HCT116 (cell line): ENCODE data around the gene DLG2. TPM values are rescaled to one million over a fixed set of nuclear protein-coding genes. Genes with fewer than 3 reads are reported as not detected.

Source experiments
- ATAC-seq: fragments of 200-7000 bp; cut with Tn5 transposase; 2 replicates; pipeline ENCODE4 v1.9.1; 2020; ENCODE audit warnings: mild to moderate bottlenecking, moderate library complexity
- BruUV-seq: library from RNA; stranded (reverse); fragments of 400-500 nt; replicated peaks from 2 replicates; lab custom pipeline; 2021; lab: Mats Ljungman, UMichigan
- CTCF ChIA-PET: fragments of 300-600 bp; sonication (Branson Sonifier 250); formaldehyde crosslinking; loops from one replicate; lab custom pipeline; 2021; ENCODE audit warnings: antibody characterized with exemption; lab: Charles Lee
- POLR2A ChIA-PET: fragments of 300-600, 350-600 bp; sonication (Branson Sonifier 250); formaldehyde crosslinking; loops from one replicate; lab custom pipeline; 2021; ENCODE audit warnings: antibody characterized with exemption; lab: Charles Lee
- RAD21 ChIA-PET, 2 experiments: fragments of 300-600 bp; sonication (Branson Sonifier 250); formaldehyde crosslinking; loops; one replicate each; lab custom pipeline; 2023; ENCODE audit warnings: low total read pairs in 2 of 2; ENCODE audit not compliant: uncharacterized antibody in 2 of 2, unreplicated experiment in 2 of 2, low non-redundant PET in 1 of 2; lab: Charles Lee
- DNase-seq: peaks from one replicate; pipeline ENCODE4 v3.0.0-alpha.2; 2010; ENCODE audit warnings: low read depth, low spot score
- H2AFZ ChIP-seq: fragments of 200-600 bp; shearing (Covaris generic), sonication (generic); 2 replicates; pipeline ENCODE4 v1.6.1; 2017; ENCODE audit warnings: low read depth, mixed run types, mixed read lengths, antibody characterized with exemption, low read length; ENCODE audit not compliant: poor library complexity, severe bottlenecking
- H3K27ac ChIP-seq: 2 replicates; pipeline ENCODE4 v1.5.1; 2012; ENCODE audit warnings: low read depth, low read length
- H3K27me3 ChIP-seq: fragments of 200-600 bp; sonication (generic); 2 replicates; pipeline ENCODE4 v1.6.1; 2016; ENCODE audit warnings: mixed run types, low read length, mixed read lengths; ENCODE audit not compliant: insufficient read depth
- H3K36me3 ChIP-seq, 2 experiments: fragments of 200-500 bp in 1 of 2; fragments of 200-600 bp in 1 of 2; sonication (Bioruptor generic) in 1 of 2; sonication (generic) in 1 of 2; 2 replicates each; pipeline versions ENCODE4 v1.5.1 to v1.6.1; 2014 to 2016; ENCODE audit warnings: low read length in 2 of 2, inconsistent platforms in 1 of 2, mixed read lengths in 1 of 2, mixed run types in 1 of 2; ENCODE audit not compliant: insufficient read depth in 2 of 2, control insufficient read depth in 1 of 2
- H3K4me1 ChIP-seq, 2 experiments: fragments of 200-600 bp in 1 of 2; sonication (generic) in 1 of 2; 2 replicates each; pipeline versions ENCODE4 v1.5.1 to v1.6.1; 2012 to 2017; ENCODE audit warnings: low read length in 2 of 2, inconsistent platforms in 1 of 2, mild to moderate bottlenecking in 1 of 2, mixed read lengths in 1 of 2, mixed run types in 1 of 2, moderate library complexity in 1 of 2; ENCODE audit not compliant: insufficient read depth in 2 of 2, control insufficient read depth in 1 of 2
- H3K4me2 ChIP-seq: fragments of 200-600 bp; sonication (generic); 2 replicates; pipeline ENCODE4 v1.6.1; 2017; ENCODE audit warnings: mixed run types, low read length, mixed read lengths
- H3K4me3 ChIP-seq, 2 experiments: fragments of 200-600 bp in 1 of 2; sonication (generic) in 1 of 2; replicated peaks in 1 of 2; 2 replicates each; pipeline ENCODE4 v1.5.1; 2011 to 2016; ENCODE audit warnings: low read length in 2 of 2, control low read depth in 1 of 2, low read depth in 1 of 2, mild to moderate bottlenecking in 1 of 2, mixed read lengths in 1 of 2, mixed run types in 1 of 2
- H3K79me2 ChIP-seq: fragments of 200-600 bp; sonication (generic); 2 replicates; pipeline ENCODE4 v1.6.1; 2017; ENCODE audit warnings: mild to moderate bottlenecking, mixed run types, low read length, moderate library complexity, mixed read lengths; ENCODE audit not compliant: insufficient read depth
- H3K9ac ChIP-seq: fragments of 200-600 bp; sonication (generic); 2 replicates; pipeline ENCODE4 v1.6.1; 2016; ENCODE audit warnings: low read length, mixed read lengths
- H3K9me2 ChIP-seq: fragments of 200-600 bp; sonication (generic), shearing (Covaris generic); 2 replicates; pipeline ENCODE4 v1.6.1; 2017; ENCODE audit warnings: mixed run types, mild to moderate bottlenecking, moderate library complexity; ENCODE audit not compliant: insufficient read depth
- H3K9me3 ChIP-seq, 2 experiments: fragments of 200-500 bp in 1 of 2; fragments of 200-600 bp in 1 of 2; sonication (Bioruptor generic) in 1 of 2; sonication (generic) in 1 of 2; 2 replicates each; pipeline ENCODE4 v1.6.1; 2014 to 2017; ENCODE audit warnings: low read length in 2 of 2, mixed read lengths in 2 of 2, inconsistent platforms in 1 of 2, low read depth in 1 of 2, mild to moderate bottlenecking in 1 of 2, mixed run types in 1 of 2, moderate library complexity in 1 of 2; ENCODE audit not compliant: control insufficient read depth in 1 of 2, insufficient read depth in 1 of 2
- H4K20me1 ChIP-seq: fragments of 200-600 bp; sonication (generic), shearing (Covaris generic); 2 replicates; pipeline ENCODE4 v1.6.1; 2017; ENCODE audit warnings: mixed run types, mild to moderate bottlenecking, moderate library complexity; ENCODE audit not compliant: insufficient read depth
- CBX3 ChIP-seq: IDR thresholded peaks from 2 replicates; pipeline ENCODE4 v1.6.1; 2012; ENCODE audit warnings: low read depth
- CEBPB ChIP-seq: IDR thresholded peaks from 2 replicates; pipeline ENCODE4 v1.6.1; 2012; ENCODE audit warnings: low read depth
- EGR1 ChIP-seq: IDR thresholded peaks from 2 replicates; pipeline ENCODE4 v1.6.1; 2012; ENCODE audit warnings: low read depth
- ELF1 ChIP-seq: IDR thresholded peaks from 2 replicates; pipeline ENCODE4 v1.6.1; 2012; ENCODE audit warnings: low read depth, borderline replicate concordance
- EZH2 ChIP-seq: fragments of 200-600 bp; sonication (generic); IDR thresholded peaks from 2 replicates; pipeline ENCODE4 v1.6.1; 2017; ENCODE audit warnings: antibody characterized with exemption, mixed run types
- EZH2phosphoT487 ChIP-seq: fragments of 200-600 bp; IDR thresholded peaks from 2 replicates; pipeline ENCODE4 v1.6.1; 2018; ENCODE audit warnings: antibody characterized with exemption, borderline replicate concordance
- FOSL1 ChIP-seq: IDR thresholded peaks from 2 replicates; pipeline ENCODE4 v1.6.1; 2012; ENCODE audit warnings: low read depth
- JUND ChIP-seq: IDR thresholded peaks from 2 replicates; pipeline ENCODE4 v1.6.1; 2012
- POLR2A ChIP-seq: IDR thresholded peaks from 2 replicates; pipeline ENCODE4 v1.7.0; 2011; ENCODE audit warnings: borderline replicate concordance; ENCODE audit not compliant: insufficient read depth, insufficient read length; ENCODE audit errors: extremely low read depth
- POLR2AphosphoS5 ChIP-seq: IDR thresholded peaks from 2 replicates; pipeline ENCODE4 v1.6.1; 2011; ENCODE audit warnings: mild to moderate bottlenecking, low read depth, low read length, moderate library complexity
- RAD21 ChIP-seq: IDR thresholded peaks from 2 replicates; pipeline ENCODE4 v1.6.1; 2012; ENCODE audit warnings: low read depth, mild to moderate bottlenecking
- SIN3A ChIP-seq: IDR thresholded peaks from 2 replicates; pipeline ENCODE4 v1.6.1; 2012; ENCODE audit warnings: low read depth
- TCF7L2 ChIP-seq: IDR thresholded peaks from 2 replicates; pipeline ENCODE4 v1.7.0; 2011; ENCODE audit warnings: borderline replicate concordance, inconsistent platforms; ENCODE audit not compliant: insufficient read depth, insufficient read length; ENCODE audit errors: extremely low read depth
- ZFX ChIP-seq: fragments of 450-650 bp; IDR thresholded peaks from 2 replicates; pipeline ENCODE4 v1.6.1; 2017
- ZNF274 ChIP-seq: fragments of 200-500 bp; sonication (Bioruptor generic); IDR thresholded peaks from 2 replicates; pipeline ENCODE4 v1.6.1; 2014; ENCODE audit warnings: mild to moderate bottlenecking, low read depth, low read length, inconsistent platforms
- intact Hi-C: fragments of 100-400 bp; cut with micrococcal nuclease; formaldehyde crosslinking; loops from 2 replicates; pipeline ENCODE4 v1.10.0; 2022
- total RNA-seq: library from RNA; stranded (reverse); gene quantifications from one replicate; pipeline ENCODE4 v1.2.1, GENCODE V29; 2021; ENCODE audit not compliant: unreplicated experiment
- TF ChIP-seq, protein P1 (sequence below): IDR thresholded peaks from 2 replicates; pipeline ENCODE4 v1.6.1; 2012
- TF ChIP-seq, protein P2 (sequence below): IDR thresholded peaks from 2 replicates; pipeline ENCODE4 v1.6.1; 2012
- TF ChIP-seq, protein P3 (sequence below): IDR thresholded peaks from 2 replicates; pipeline ENCODE4 v1.6.1; 2011; ENCODE audit warnings: mild to moderate bottlenecking, low read length, moderate library complexity; ENCODE audit not compliant: insufficient replicate concordance; ENCODE audit errors: extremely low read depth

The DLG2 gene
- total RNA-seq, 1 experiment from 2014 or later = 2.4 TPM

DNA sequence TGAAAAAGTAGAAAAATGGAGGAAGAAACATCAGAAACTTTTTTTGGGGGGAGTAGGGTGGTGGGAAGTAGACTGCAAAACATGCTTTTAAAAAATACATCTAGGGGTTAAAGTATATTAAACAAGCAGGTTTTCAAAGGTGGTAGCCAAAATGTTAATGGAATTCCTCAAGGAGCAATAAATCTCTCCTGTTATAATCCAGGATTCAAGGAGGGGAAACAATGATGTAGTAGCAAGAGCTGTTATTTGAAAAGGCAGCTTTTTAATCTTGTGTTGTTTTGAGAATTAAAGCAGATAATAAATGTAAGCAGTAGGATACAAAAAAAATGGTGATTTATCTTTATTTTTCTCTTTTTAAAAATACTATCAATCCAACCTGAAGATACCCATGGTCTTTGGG lies 1604.4 kb downstream of the DLG2 start:
- intact Hi-C loops = no loop called here
- DNase-seq (no peak), ATAC-seq (no peak)
- Histone ChIP-seq H3K9ac (no peak overlapping the region), H2AFZ (no peak overlapping the region), H3K9me3 (no peaks in the 10 kb centered on the region; a peak in 1 of 4 replicates), H3K79me2 (no peaks in the 10 kb centered on the region), H3K4me3 (no peak overlapping the region), H4K20me1 (no peaks in the 10 kb centered on the region; the same call in 1 of the 2 replicates), H3K36me3 (no peaks in the 10 kb centered on the region), H3K4me1 (no peaks in the 10 kb centered on the region), H3K27ac (no peak overlapping the region), H3K27me3 (no peaks in the 10 kb centered on the region; the same call in 1 of the 2 replicates), H3K9me2 (no peaks in the 10 kb centered on the region), H3K4me2 (no peak overlapping the region)
- POLR2A ChIA-PET = no interaction called here
- RAD21 ChIA-PET = no interaction called here
- TF ChIP-seq EGR1 (no peak), EZH2phosphoT487 (no peak), POLR2AphosphoS5 (no peak), SIN3A (no peak), ZNF274 (no peak), ZFX (no peak), RAD21 (no peak), CEBPB (no peak), CBX3 (no peak), JUND (no peak), TCF7L2 (no peak), EZH2 (no peak), POLR2A (no peak), FOSL1 (no peak), ELF1 (no peak)
- TF ChIP-seq, protein P1, sequence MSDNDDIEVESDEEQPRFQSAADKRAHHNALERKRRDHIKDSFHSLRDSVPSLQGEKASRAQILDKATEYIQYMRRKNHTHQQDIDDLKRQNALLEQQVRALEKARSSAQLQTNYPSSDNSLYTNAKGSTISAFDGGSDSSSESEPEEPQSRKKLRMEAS = no peak
- TF ChIP-seq, protein P2, sequence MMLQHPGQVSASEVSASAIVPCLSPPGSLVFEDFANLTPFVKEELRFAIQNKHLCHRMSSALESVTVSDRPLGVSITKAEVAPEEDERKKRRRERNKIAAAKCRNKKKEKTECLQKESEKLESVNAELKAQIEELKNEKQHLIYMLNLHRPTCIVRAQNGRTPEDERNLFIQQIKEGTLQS = no peak
- TF ChIP-seq, protein P3, sequence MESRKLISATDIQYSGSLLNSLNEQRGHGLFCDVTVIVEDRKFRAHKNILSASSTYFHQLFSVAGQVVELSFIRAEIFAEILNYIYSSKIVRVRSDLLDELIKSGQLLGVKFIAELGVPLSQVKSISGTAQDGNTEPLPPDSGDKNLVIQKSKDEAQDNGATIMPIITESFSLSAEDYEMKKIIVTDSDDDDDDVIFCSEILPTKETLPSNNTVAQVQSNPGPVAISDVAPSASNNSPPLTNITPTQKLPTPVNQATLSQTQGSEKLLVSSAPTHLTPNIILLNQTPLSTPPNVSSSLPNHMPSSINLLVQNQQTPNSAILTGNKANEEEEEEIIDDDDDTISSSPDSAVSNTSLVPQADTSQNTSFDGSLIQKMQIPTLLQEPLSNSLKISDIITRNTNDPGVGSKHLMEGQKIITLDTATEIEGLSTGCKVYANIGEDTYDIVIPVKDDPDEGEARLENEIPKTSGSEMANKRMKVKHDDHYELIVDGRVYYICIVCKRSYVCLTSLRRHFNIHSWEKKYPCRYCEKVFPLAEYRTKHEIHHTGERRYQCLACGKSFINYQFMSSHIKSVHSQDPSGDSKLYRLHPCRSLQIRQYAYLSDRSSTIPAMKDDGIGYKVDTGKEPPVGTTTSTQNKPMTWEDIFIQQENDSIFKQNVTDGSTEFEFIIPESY = no peak
- CTCF ChIA-PET = no interaction called here
- BruUV-seq = no TSS peak
